NT2/D1 (cell line): ENCODE results near the gene CDKN2B.
"Not testable (repeated sequence)": the region's sequence is repeated elsewhere in the genome, so short reads cannot be mapped to it uniquely, and the experiment has no call there.

ENCODE experiments used
- YY1 ChIP-seq: IDR thresholded peaks from 2 replicates; pipeline ENCODE4 v1.6.1; 2011; ENCODE audit not compliant: insufficient read length, insufficient read depth
- ZNF274 ChIP-seq: IDR thresholded peaks from 2 replicates; pipeline ENCODE4 v1.6.1; 2011; ENCODE audit warnings: mild to moderate bottlenecking, low read depth, low read length

GRCh38 chr9:21959268-21959667 lies 49.8 kb downstream of the CDKN2B start:
- not testable (repeated sequence) for TF ChIP-seq ZNF274, YY1
